HL-60 (cell line): Measurements from ENCODE around the gene MYEOV.

Experiments
- DNase-seq, 2 experiments: peaks; one replicate each; pipeline ENCODE4 v3.0.0-alpha.2; 2010 to 2020; ENCODE audit warnings: low read depth in 1 of 2, low spot score in 1 of 2
- H3K27ac ChIP-seq: fragments of 250-450 bp; sonication (Bioruptor Pico); replicated peaks from 2 replicates; pipeline ENCODE4 v1.5.1; 2020; ENCODE audit warnings: mild to moderate bottlenecking, moderate library complexity
- H3K27me3 ChIP-seq: fragments of 250-450 bp; sonication (Bioruptor Pico); 2 replicates; pipeline ENCODE4 v1.5.1; 2021; ENCODE audit warnings: mild to moderate bottlenecking, moderate library complexity; ENCODE audit not compliant: insufficient read depth, poor library complexity, severe bottlenecking
- H3K4me3 ChIP-seq: replicated peaks from 2 replicates; pipeline ENCODE4 v1.5.1; 2011; ENCODE audit warnings: mild to moderate bottlenecking, control low read depth, low read length; ENCODE audit not compliant: insufficient read depth
- CTCF ChIP-seq: IDR thresholded peaks from one replicate; pipeline ENCODE4 v1.5.1; 2011; ENCODE audit warnings: low read length, control low read depth, inconsistent platforms; ENCODE audit not compliant: insufficient read depth
- GABPA ChIP-seq: IDR thresholded peaks from 2 replicates; pipeline ENCODE4 v1.6.1; 2012; ENCODE audit warnings: low read depth
- POLR2AphosphoS5 ChIP-seq: IDR thresholded peaks from 2 replicates; pipeline ENCODE4 v1.6.1; 2012; ENCODE audit warnings: low read depth
- REST ChIP-seq: IDR thresholded peaks from 2 replicates; pipeline ENCODE4 v1.6.1; 2012; ENCODE audit warnings: low read depth; ENCODE audit not compliant: insufficient replicate concordance
- SPI1 ChIP-seq: IDR thresholded peaks from 2 replicates; pipeline ENCODE4 v1.6.1; 2012; ENCODE audit warnings: low read depth, mild to moderate bottlenecking, borderline replicate concordance

The MYEOV gene

DNA sequence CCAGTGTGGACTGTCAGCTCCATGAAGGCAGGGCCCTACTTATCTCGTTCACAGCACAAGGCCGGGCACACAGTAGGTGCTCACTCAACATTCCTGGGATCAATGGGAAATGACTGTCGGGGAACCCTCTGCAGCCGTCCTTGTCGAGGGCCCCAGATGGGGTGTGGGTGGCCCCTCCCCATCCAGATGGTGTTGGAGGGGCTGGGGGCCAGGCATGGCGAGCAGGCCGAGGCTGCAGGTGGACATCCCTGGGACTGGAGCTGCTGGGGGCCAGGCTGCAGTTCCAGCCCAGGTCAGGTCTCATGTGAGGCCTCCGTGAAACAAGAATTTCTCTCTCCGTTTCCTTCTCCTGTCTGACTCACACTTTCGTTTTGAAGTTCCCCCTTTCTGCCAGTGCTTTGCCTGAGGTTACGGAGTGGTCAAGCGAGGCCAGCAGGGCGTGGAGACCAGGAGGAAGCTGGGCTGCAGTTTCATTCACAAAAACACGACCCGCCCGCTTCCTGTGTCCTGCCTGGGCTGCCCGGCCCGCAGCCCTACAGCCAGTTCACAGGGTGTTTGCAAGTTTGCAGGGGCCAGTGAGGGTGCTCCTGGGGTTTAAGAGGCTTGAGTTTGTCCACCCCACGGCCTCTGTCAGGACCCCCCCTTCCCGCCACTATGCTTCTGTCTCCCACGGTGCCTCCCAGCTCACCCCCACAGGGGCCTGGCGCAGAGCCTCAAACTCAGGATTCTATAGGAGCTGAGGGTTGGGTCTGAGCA lies 4.5 kb downstream of the MYEOV start:
- H3K27me3 ChIP-seq, result no peaks in the 10 kb centered on the region
- DNase-seq, result peak; percentile 80 to 85
- TF ChIP-seq POLR2AphosphoS5 (no peak; the same call in none of the 2 replicates), CTCF (no peak), REST (no peak), SPI1 (no peak; the same call in 1 of the 2 replicates), GABPA (no peak)
- H3K27ac ChIP-seq, result peak overlapping the region; percentile 82
- H3K4me3 ChIP-seq, result peak overlapping the region; percentile 16; the same call in 1 of the 2 replicates

GRCh38 chr11:69299023-69299461 lies 5.1 kb downstream of the MYEOV start:
- H3K4me3 ChIP-seq, result no peak overlapping the region
- H3K27me3 ChIP-seq, result no peaks in the 10 kb centered on the region
- TF ChIP-seq GABPA (no peak), POLR2AphosphoS5 (no peak)
- peak overlapping the region; percentile 82 for H3K27ac ChIP-seq
- DNase-seq, result no peak

- Histone ChIP-seq H3K4me3 (no peak overlapping the region), H3K27ac (no peak overlapping the region), H3K27me3 (no peaks in the 10 kb centered on the region)
- no peak for TF ChIP-seq POLR2AphosphoS5
- TF ChIP-seq SPI1, result no peak
- no peak for TF ChIP-seq CTCF
- TF ChIP-seq REST, result no peak
- TF ChIP-seq GABPA, result no peak
- no peak for DNase-seq
These were observed 5.6 kb downstream of the MYEOV start for GRCh38 chr11:69299572-69299971.

GRCh38 chr11:69300120-69301060 lies 6.4 kb downstream of the MYEOV start:
- DNase-seq, result no peak
- TF ChIP-seq SPI1 (no peak), CTCF (no peak), REST (no peak), GABPA (no peak)
- no peak overlapping the region for H3K4me3 ChIP-seq
- H3K27me3 ChIP-seq, result no peaks in the 10 kb centered on the region
- no peak overlapping the region for H3K27ac ChIP-seq
